Lung (tissue), 12 donors: ENCODE results near the gene ZNF224. TPM values are rescaled to one million over a fixed set of nuclear protein-coding genes. Genes with fewer than 3 reads are reported as not detected.

Experiments
- ATAC-seq: fragments of 200-7000 bp; cut with Tn5 transposase; one replicate; pipeline ENCODE4 v1.9.1; 2020; ENCODE audit warnings: moderate number of reproducible peaks; ENCODE audit not compliant: insufficient read depth, low FRiP score
- DNase-seq, 3 donors: peaks; one replicate each; pipeline ENCODE4 v3.0.0-alpha.2; 2013 to 2017
- H3K27ac ChIP-seq, 2 donors: one replicate each; pipeline ENCODE4 v1.5.1; 2013; ENCODE audit warnings: mild to moderate bottlenecking in 2 of 2, moderate library complexity in 2 of 2, control low read depth in 1 of 2, inconsistent platforms in 1 of 2, low read depth in 1 of 2, low read length in 1 of 2
- H3K27me3 ChIP-seq, 3 donors: one replicate each; pipeline ENCODE4 v1.5.1; 2013; ENCODE audit warnings: low read length in 2 of 3; ENCODE audit not compliant: control insufficient read depth in 3 of 3, insufficient read depth in 3 of 3
- H3K36me3 ChIP-seq, 4 donors: one replicate each; pipeline ENCODE4 v1.5.1; 2013; ENCODE audit warnings: low read length in 4 of 4, mild to moderate bottlenecking in 1 of 4, moderate library complexity in 1 of 4; ENCODE audit not compliant: control insufficient read depth in 4 of 4, insufficient read depth in 4 of 4
- H3K4me1 ChIP-seq, 5 donors: one replicate each; pipeline ENCODE4 v1.5.1; 2013; ENCODE audit warnings: low read length in 5 of 5, mild to moderate bottlenecking in 2 of 5, moderate library complexity in 1 of 5; ENCODE audit not compliant: control insufficient read depth in 5 of 5, insufficient read depth in 5 of 5
- H3K4me3 ChIP-seq: one replicate; pipeline ENCODE4 v1.5.1; 2013; ENCODE audit warnings: mild to moderate bottlenecking, control low read depth, moderate library complexity
- H3K9ac ChIP-seq, 2 donors: one replicate each; pipeline ENCODE4 v1.5.1; 2013; ENCODE audit warnings: low read length in 2 of 2, control low read depth in 1 of 2; ENCODE audit not compliant: insufficient read depth in 1 of 2
- H3K9me3 ChIP-seq, 4 donors: one replicate each; pipeline ENCODE4 v1.5.1; 2013; ENCODE audit warnings: low read length in 3 of 4, mild to moderate bottlenecking in 1 of 4, moderate library complexity in 1 of 4; ENCODE audit not compliant: control insufficient read depth in 4 of 4, insufficient read depth in 3 of 4
- CTCF ChIP-seq: IDR thresholded peaks from 2 replicates; pipeline ENCODE4 v1.5.1; 2012; ENCODE audit warnings: mild to moderate bottlenecking; ENCODE audit errors: control extremely low read depth, extremely low read depth
- WGBS, 2 donors: extraction: QIAGEN DNeasy Blood & Tissue Kit; methylation state at CpG; one replicate each; pipeline ENCODE4 v1.1.7; 2013; 5-methylcytosine and 5-hydroxymethylcytosine counted together
- polyA plus RNA-seq, 2 donors: library from polyadenylated mRNA; stranded (reverse); fragments of 200-250 nt; gene quantifications; one replicate each; pipeline ENCODE4 v1.2.1, GENCODE V29; 2013
- total RNA-seq, 2 donors: library from RNA; depleted of rRNA in 1 of 2; stranded (reverse); fragments of >200 nt in 1 of 2; gene quantifications; one replicate each; pipeline ENCODE4 v1.2.1, GENCODE V29; 2014 to 2021
- donor health status: control.
- donor health status: control.
- donor health status: Bipolar disorder and iron deficiency.
- donor health status: healthy.
- donor health status: DM: yes; HTN: yes; CAD: no.

The ZNF224 gene
- total and polyA plus RNA-seq, 4 donors, result 11.2 to 63.7 (median 19.2) TPM

- no peak for DNase-seq
- Histone ChIP-seq H3K9ac (no peak overlapping the region), H3K36me3 (peaks cover 31 to 77% (median 57%) of the 10 kb centered on the region in 4 donors), H3K9me3 (peaks cover 4 to 36% (median 11%) of the 10 kb centered on the region in 4 donors), H3K4me1 (no peaks in the 10 kb centered on the region), H3K27me3 (no peaks in the 10 kb centered on the region), H3K27ac (no peak overlapping the region), H3K4me3 (no peak overlapping the region)
- no peak for ATAC-seq
- no peak for TF ChIP-seq CTCF
- WGBS, 2 donors, result 91 to 97% methylated on average over 1 of the region's 1 CpG
Observed at GRCh38 chr19:44061038-44061437, 33.1 kb upstream of the ZNF224 start.

GRCh38 chr19:44066305-44066704 is 27.9 kb upstream of the ZNF224 start:
- ATAC-seq (no peak), DNase-seq (no peak)
- WGBS, 2 donors, result 62 to 79% methylated on average over 3 of the region's 3 CpGs
- TF ChIP-seq CTCF, result no peak
- Histone ChIP-seq H3K27me3 (no peaks in the 10 kb centered on the region), H3K9me3 (peaks cover 14 to 35% (median 26%) of the 10 kb centered on the region in 4 donors), H3K9ac (no peak overlapping the region), H3K36me3 (peaks cover 22 to 70% (median 50%) of the 10 kb centered on the region in 4 donors), H3K4me3 (no peak overlapping the region), H3K4me1 (peaks cover 0 to 1% (median 0%) of the 10 kb centered on the region in 5 donors), H3K27ac (no peak overlapping the region)

GRCh38 chr19:44069415-44069814 is 24.7 kb upstream of the ZNF224 start:
- ATAC-seq (no peak), DNase-seq (no peak)
- Histone ChIP-seq H3K4me3 (no peak overlapping the region), H3K36me3 (peaks cover 12 to 41% (median 27%) of the 10 kb centered on the region in 4 donors), H3K4me1 (peaks cover 0 to 15% (median 0%) of the 10 kb centered on the region in 5 donors), H3K9me3 (peaks cover 14 to 28% (median 22%) of the 10 kb centered on the region in 4 donors), H3K9ac (no peak overlapping the region), H3K27me3 (no peaks in the 10 kb centered on the region), H3K27ac (no peak overlapping the region)
- WGBS, 2 donors, result 96 to 100% methylated on average over 1 of the region's 1 CpG
- no peak for TF ChIP-seq CTCF
